ENCODE data around the gene PLCL2. TPM values are rescaled to one million over a fixed set of nuclear protein-coding genes. Genes with fewer than 3 reads are reported as not detected.

PLCL2 gene
- total RNA-seq, 2 donors from 2014 or later: 13.7 to 25.7 TPM

GRCh38 chr3:16842272-16843270 is 42.2 kb upstream of the PLCL2 start:
- TF ChIP-seq POLR2A (IDR thresholded peaks at IDR 0.05) (no peak), CTCF (IDR thresholded peaks at IDR 0.05) (no peak)
- Histone ChIP-seq H3K27me3 (no peaks in the 10 kb centered on the region), H3K27ac (peak overlapping the region in 3 of 4 donors; percentile 50 to 71 (median 62)), H3K36me3 (replicated peaks in 1 of 2; ENCODE audit: insufficient read depth in 1 of 2, low read depth in 2 of 2) (no peaks in the 10 kb centered on the region), H3K4me3 (no peak overlapping the region), H3K9me3 (no peaks in the 10 kb centered on the region), H3K4me1 (peaks cover 65% of the 10 kb centered on the region)
- 48 to 77% methylated on average over 11 to 16 of the region's 16 CpGs for WGBS, 2 donors
- peak; percentile 29 for ATAC-seq
- DNase-seq: peak; percentile 17 to 61 (median 37)
- intact Hi-C loops (cut with DNase I): no loop called here

- no peaks in the 10 kb centered on the region for H3K9me3 ChIP-seq
- H3K27me3 ChIP-seq: no peaks in the 10 kb centered on the region
- peaks cover 48% of the 10 kb centered on the region for H3K4me1 ChIP-seq
- no peak overlapping the region for H3K27ac ChIP-seq
- no peaks in the 10 kb centered on the region for H3K36me3 ChIP-seq (replicated peaks in 1 of 2; ENCODE audit: insufficient read depth in 1 of 2, low read depth in 2 of 2)
- DNase-seq (no peak), ATAC-seq (peak; percentile 59)
- TF ChIP-seq POLR2A (IDR thresholded peaks at IDR 0.05) (no peak), CTCF (IDR thresholded peaks at IDR 0.05) (no peak)
- intact Hi-C loops (cut with DNase I): no loop called here
- H3K4me3 ChIP-seq: no peak overlapping the region
- 24 to 27% methylated on average over 2 of the region's 2 CpGs for WGBS, 2 donors
Measured at GRCh38 chr3:16844222-16844621, 40.5 kb upstream of the PLCL2 start.

- TF ChIP-seq POLR2A (IDR thresholded peaks at IDR 0.05) (no peak), CTCF (IDR thresholded peaks at IDR 0.05) (no peak)
- peaks cover 42% of the 10 kb centered on the region for H3K4me1 ChIP-seq
- no peak overlapping the region for H3K4me3 ChIP-seq
- H3K36me3 ChIP-seq (replicated peaks in 1 of 2; ENCODE audit: insufficient read depth in 1 of 2, low read depth in 2 of 2): no peaks in the 10 kb centered on the region
- ATAC-seq (no peak), DNase-seq (no peak)
- intact Hi-C loops (cut with DNase I): no loop called here
- 94 to 96% methylated on average over 1 of the region's 1 CpG for WGBS, 2 donors
- no peaks in the 10 kb centered on the region for H3K9me3 ChIP-seq
- no peaks in the 10 kb centered on the region for H3K27me3 ChIP-seq
- no peak overlapping the region for H3K27ac ChIP-seq
Measured at GRCh38 chr3:16844791-16845190, 40.0 kb upstream of the PLCL2 start.

GRCh38 chr3:16846373-16847080 is 38.2 kb upstream of the PLCL2 start:
- intact Hi-C loops (cut with DNase I): no loop called here
- no peaks in the 10 kb centered on the region for H3K9me3 ChIP-seq
- 73 to 81% methylated on average over 5 of the region's 5 CpGs for WGBS, 2 donors
- ATAC-seq (peak; percentile 38), DNase-seq (peak; percentile 32 to 56 (median 45))
- TF ChIP-seq POLR2A (IDR thresholded peaks at IDR 0.05): no peak
- TF ChIP-seq CTCF (IDR thresholded peaks at IDR 0.05): no peak
- peak overlapping the region in 1 of 4 donors; percentile 32 for H3K27ac ChIP-seq
- peaks cover 42% of the 10 kb centered on the region for H3K4me1 ChIP-seq
- no peaks in the 10 kb centered on the region for H3K36me3 ChIP-seq (replicated peaks in 1 of 2; ENCODE audit: insufficient read depth in 1 of 2, low read depth in 2 of 2)
- no peaks in the 10 kb centered on the region for H3K27me3 ChIP-seq
- no peak overlapping the region for H3K4me3 ChIP-seq

All from body of pancreas (tissue), 4 donors.